IMR-90 (cell line): Measurements from ENCODE around the gene ZNF467. TPM values are rescaled to one million over a fixed set of nuclear protein-coding genes. Genes with fewer than 3 reads are reported as not detected.

Experiments
- ATAC-seq: fragments of 200-7000 bp; cut with Tn5 transposase; 2 replicates; pipeline ENCODE4 v1.9.1; 2020; ENCODE audit warnings: low read depth, mild to moderate bottlenecking, moderate library complexity
- BruUV-seq: library from RNA; stranded (reverse); fragments of 400-500 nt; replicated peaks from 2 replicates; lab custom pipeline; 2021; lab: Mats Ljungman, UMichigan
- CTCF ChIA-PET: fragments of 300-600 bp; formaldehyde crosslinking; extraction: SDS; loops from one replicate; lab custom pipeline; 2021; ENCODE audit warnings: antibody characterized with exemption; lab: Yijun Ruan, JAX
- POLR2A ChIA-PET: fragments of 300-600 bp; sonication (Branson Sonifier 250); formaldehyde crosslinking; loops from one replicate; lab custom pipeline; 2022; ENCODE audit warnings: antibody characterized with exemption; ENCODE audit not compliant: unreplicated experiment; lab: Charles Lee
- DNase-seq: peaks from one replicate; pipeline ENCODE4 v3.0.0; 2013
- H2AFZ ChIP-seq: replicated peaks from 2 replicates; pipeline ENCODE3; 2013; ENCODE audit warnings: low read length, mild to moderate bottlenecking; ENCODE audit not compliant: poor library complexity
- H2AK5ac ChIP-seq: 2 replicates; pipeline ENCODE4 v1.6.1; 2013; ENCODE audit warnings: low read depth, low read length, inconsistent platforms
- H2AK9ac ChIP-seq: replicated peaks from 2 replicates; pipeline ENCODE3; 2013; ENCODE audit warnings: mild to moderate bottlenecking, low read depth, low read length, moderate library complexity; ENCODE audit not compliant: poor library complexity
- H2BK120ac ChIP-seq: 2 replicates; pipeline ENCODE4 v1.6.1; 2013; ENCODE audit warnings: low read depth, low read length, inconsistent platforms
- H2BK15ac ChIP-seq: 3 replicates; pipeline ENCODE4 v1.6.1; 2013; ENCODE audit warnings: low read depth, low read length, inconsistent platforms
- H2BK20ac ChIP-seq: 2 replicates; pipeline ENCODE4 v1.6.1; 2013; ENCODE audit warnings: low read depth, mild to moderate bottlenecking, inconsistent platforms, low read length, moderate library complexity
- H2BK5ac ChIP-seq: 2 replicates; pipeline ENCODE4 v1.6.1; 2013; ENCODE audit warnings: mild to moderate bottlenecking, low read depth, low read length, inconsistent platforms; ENCODE audit not compliant: poor library complexity, severe bottlenecking
- H3K14ac ChIP-seq: replicated peaks from 2 replicates; pipeline ENCODE4 v1.6.1; 2013; ENCODE audit warnings: low read depth, low read length, inconsistent platforms
- H3K18ac ChIP-seq: 2 replicates; pipeline ENCODE4 v1.6.1; 2013; ENCODE audit warnings: low read depth, low read length, control low read depth
- H3K23ac ChIP-seq: 2 replicates; pipeline ENCODE4 v1.6.1; 2013; ENCODE audit warnings: low read depth, low read length, inconsistent platforms
- H3K27ac ChIP-seq: 2 replicates; pipeline ENCODE4 v1.5.1; 2013; ENCODE audit warnings: mild to moderate bottlenecking, control low read depth, low read length; ENCODE audit not compliant: insufficient read depth
- H3K27me3 ChIP-seq: 2 replicates; pipeline ENCODE4 v1.6.1; 2013; ENCODE audit warnings: low read length; ENCODE audit not compliant: control insufficient read depth, insufficient read depth
- H3K36me3 ChIP-seq: 2 replicates; pipeline ENCODE4 v1.6.1; 2013; ENCODE audit warnings: low read length, mixed read lengths; ENCODE audit not compliant: control insufficient read depth, insufficient read depth
- H3K4ac ChIP-seq: 2 replicates; pipeline ENCODE4 v1.6.1; 2013; ENCODE audit warnings: low read depth, low read length, inconsistent platforms
- H3K4me1 ChIP-seq: 2 replicates; pipeline ENCODE4 v1.6.1; 2013; ENCODE audit warnings: low read length, mixed read lengths; ENCODE audit not compliant: control insufficient read depth, insufficient read depth
- H3K4me2 ChIP-seq: 2 replicates; pipeline ENCODE4 v1.6.1; 2013; ENCODE audit warnings: low read depth, mild to moderate bottlenecking, control low read depth, low read length, moderate library complexity
- H3K4me3 ChIP-seq: 2 replicates; pipeline ENCODE4 v1.5.1; 2013; ENCODE audit warnings: low read depth, mild to moderate bottlenecking, control low read depth, low read length, moderate library complexity; ENCODE audit not compliant: insufficient read depth
- H3K56ac ChIP-seq: 2 replicates; pipeline ENCODE4 v1.6.1; 2013; ENCODE audit warnings: low read length, inconsistent platforms; ENCODE audit not compliant: insufficient read depth; ENCODE audit errors: extremely low read depth
- H3K79me1 ChIP-seq, 2 experiments: 2 replicates each; pipeline ENCODE4 v1.6.1; 2013; ENCODE audit warnings: low read length in 2 of 2, inconsistent platforms in 1 of 2, low read depth in 1 of 2
- H3K9ac ChIP-seq: 2 replicates; pipeline ENCODE4 v1.6.1; 2013; ENCODE audit warnings: low read depth, low read length, control low read depth
- H3K9me1 ChIP-seq: 2 replicates; pipeline ENCODE4 v1.6.1; 2013; ENCODE audit warnings: low read length, inconsistent platforms; ENCODE audit not compliant: insufficient read depth
- H3K9me3 ChIP-seq: 2 replicates; pipeline ENCODE4 v1.6.1; 2013; ENCODE audit warnings: low read length; ENCODE audit not compliant: control insufficient read depth, insufficient read depth
- H4K20me1 ChIP-seq: 2 replicates; pipeline ENCODE4 v1.6.1; 2013; ENCODE audit warnings: low read length, inconsistent platforms; ENCODE audit not compliant: insufficient read depth
- H4K5ac ChIP-seq: 2 replicates; pipeline ENCODE4 v1.6.1; 2013; ENCODE audit warnings: mild to moderate bottlenecking, low read depth, low read length, control low read depth
- H4K8ac ChIP-seq, 2 experiments: 2 replicates each; pipeline ENCODE4 v1.6.1; 2013; ENCODE audit warnings: low read depth in 2 of 2, low read length in 2 of 2, control low read depth in 1 of 2, inconsistent platforms in 1 of 2
- H4K91ac ChIP-seq: 2 replicates; pipeline ENCODE4 v1.6.1; 2013; ENCODE audit warnings: low read depth, low read length, inconsistent platforms; ENCODE audit not compliant: insufficient read depth
- BHLHE40 ChIP-seq: fragments of 150-350 bp; IDR thresholded peaks from 2 replicates; pipeline ENCODE4 v1.6.1; 2016; ENCODE audit warnings: mild to moderate bottlenecking, low read depth, low read length
- CEBPB ChIP-seq: IDR thresholded peaks from 2 replicates; pipeline ENCODE4 v1.6.1; 2012; ENCODE audit warnings: low read depth, low read length, improper control_type of control experiment
- FOS ChIP-seq: fragments of 150-350 bp; IDR thresholded peaks from 2 replicates; pipeline ENCODE4 v1.6.1; 2016; ENCODE audit warnings: low read depth, low read length
- MAZ ChIP-seq: IDR thresholded peaks from 2 replicates; pipeline ENCODE4 v1.6.1; 2012; ENCODE audit warnings: low read depth, mild to moderate bottlenecking, low read length, improper control_type of control experiment, moderate library complexity, borderline replicate concordance
- MXI1 ChIP-seq: IDR thresholded peaks from 2 replicates; pipeline ENCODE4 v1.6.1; 2012; ENCODE audit warnings: low read depth, mild to moderate bottlenecking, low read length, moderate library complexity, borderline replicate concordance
- NFE2L2 ChIP-seq: fragments of 150-350 bp; IDR thresholded peaks from 2 replicates; pipeline ENCODE4 v1.6.1; 2016; ENCODE audit warnings: low read depth, mild to moderate bottlenecking, low read length
- RAD21 ChIP-seq: IDR thresholded peaks from 2 replicates; pipeline ENCODE4 v1.6.1; 2012; ENCODE audit warnings: low read length, improper control_type of control experiment
- RCOR1 ChIP-seq: IDR thresholded peaks from 2 replicates; pipeline ENCODE4 v1.6.1; 2012; ENCODE audit warnings: mild to moderate bottlenecking, low read length, improper control_type of control experiment; ENCODE audit not compliant: insufficient replicate concordance
- RFX5 ChIP-seq: IDR thresholded peaks from 2 replicates; pipeline ENCODE4 v1.8.0; 2012; ENCODE audit warnings: low read depth, mild to moderate bottlenecking, low read length, moderate library complexity
- USF2 ChIP-seq: fragments of 150-350 bp; IDR thresholded peaks from 2 replicates; pipeline ENCODE4 v1.6.1; 2017; ENCODE audit warnings: mild to moderate bottlenecking, antibody characterized with exemption, low read length, low read depth
- WGBS, 2 experiments: methylation state at CpG; one replicate each; pipeline versions ENCODE4 v1.1.5 to v1.1.7; 2013; ENCODE audit warnings: missing lambda C conversion rate in 2 of 2; ENCODE audit not compliant: insufficient read length in 1 of 2; ENCODE audit errors: extremely low coverage in 2 of 2; 5-methylcytosine and 5-hydroxymethylcytosine counted together
- dilution Hi-C: fragments of 300-500 bp; cut with HindIII; formaldehyde crosslinking; loops from one replicate; pipeline ENCODE4 v1.14.3; 2018; ENCODE audit warnings: low sequenced_read_pairs; ENCODE audit not compliant: unreplicated experiment
- in situ Hi-C: fragments of 300-500 bp; cut with MboI; formaldehyde crosslinking; loops from 3 replicates; pipeline ENCODE4 v1.14.3; 2019; ENCODE audit warnings: low sequenced_read_pairs, inconsistent platforms, mixed read lengths
- intact Hi-C: fragments of 100-400 bp; cut with micrococcal nuclease; formaldehyde crosslinking; loops from 2 replicates; pipeline ENCODE4 v1.10.0; 2022
- polyA plus RNA-seq, 3 experiments: library from polyadenylated mRNA; depleted of rRNA; stranded (reverse); fragments of >200 nt; gene quantifications; 2 replicates each; pipeline ENCODE4 v1.2.3, GENCODE V29; 2012; ENCODE audit warnings: low replicate concordance in 1 of 3
- total RNA-seq: library from RNA; depleted of rRNA; stranded (reverse); fragments of >200 nt; gene quantifications from 2 replicates; pipeline ENCODE4 v1.2.3, GENCODE V29; 2012
- TF ChIP-seq, protein P1 (sequence below): fragments of 150-350 bp; IDR thresholded peaks from 2 replicates; pipeline ENCODE4 v1.6.1; 2016; ENCODE audit warnings: low read depth, mild to moderate bottlenecking, low read length, moderate library complexity, borderline replicate concordance

Gene ZNF467
- total and polyA plus RNA-seq, 2 of the 4 experiments (the other 2 are of a cell fraction): 0.67 TPM; not detected in 1

DNA sequence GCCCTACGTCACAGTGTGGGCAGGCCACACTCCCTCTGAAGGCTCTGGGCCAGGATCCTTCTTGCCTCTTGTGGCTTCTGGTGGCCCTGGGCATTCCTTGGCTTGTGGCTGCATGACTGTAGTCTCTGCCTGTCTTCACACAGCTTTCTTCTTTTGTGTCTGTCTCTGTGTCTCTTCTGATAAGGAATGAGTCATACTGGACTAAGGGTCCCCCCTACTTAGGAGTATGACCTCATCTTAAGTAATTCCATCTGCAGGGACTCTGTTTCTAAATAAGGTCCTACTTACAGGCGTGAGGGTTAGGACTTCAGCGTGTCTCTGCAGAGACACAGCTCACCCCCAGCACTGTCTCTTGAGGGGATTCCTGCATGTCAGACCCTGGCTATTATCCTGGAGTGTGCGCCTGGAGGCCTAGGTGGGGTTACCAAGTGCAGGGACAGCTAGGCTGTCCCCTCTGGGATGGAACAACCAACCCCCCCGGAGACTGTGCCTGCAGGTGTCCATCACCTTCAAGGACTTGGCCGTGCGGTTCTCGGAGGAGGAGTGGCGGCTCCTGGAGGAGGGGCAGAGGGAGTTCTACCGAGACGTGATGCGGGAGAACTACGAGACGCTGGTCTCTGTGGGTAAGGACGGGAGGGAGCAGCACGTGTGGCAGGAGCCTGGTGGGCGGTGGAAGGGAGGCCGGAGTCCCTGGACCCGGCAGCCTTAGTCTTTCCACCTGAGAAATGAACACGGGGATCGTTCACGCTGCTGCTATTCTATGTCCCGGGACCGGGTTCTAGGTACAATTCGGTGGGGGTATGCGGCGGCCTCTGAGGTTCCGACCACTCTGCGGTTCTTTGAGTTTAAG lies 54.1 kb downstream of the ZNF467 start:
- H3K4me1 ChIP-seq: peaks cover 10% of the 10 kb centered on the region
- no peak overlapping the region for H2BK20ac ChIP-seq
- ATAC-seq (no peak), DNase-seq (peak; percentile 76)
- no peak overlapping the region for H3K4me3 ChIP-seq
- no peak overlapping the region for H3K56ac ChIP-seq
- no peak overlapping the region for H2BK15ac ChIP-seq
- peaks cover 34% of the 10 kb centered on the region for H3K36me3 ChIP-seq
- H3K9me1 ChIP-seq: peaks cover 9% of the 10 kb centered on the region; the same call in 1 of the 2 replicates
- no TSS peak for BruUV-seq
- no peaks in the 10 kb centered on the region; the same call in 1 of the 2 replicates for H4K20me1 ChIP-seq
- H3K14ac ChIP-seq: no peak overlapping the region
- H2BK5ac ChIP-seq: no peak overlapping the region
- POLR2A ChIA-PET: no interaction called here
- H2AK9ac ChIP-seq: no peak overlapping the region
- no peaks in the 10 kb centered on the region for H3K27me3 ChIP-seq
- H3K18ac ChIP-seq: no peak overlapping the region
- no peak overlapping the region for H3K4me2 ChIP-seq
- no peak overlapping the region for H3K4ac ChIP-seq
- CTCF ChIA-PET: no interaction called here
- H4K5ac ChIP-seq: no peak overlapping the region
- no peak overlapping the region for H3K9ac ChIP-seq
- in situ Hi-C loops: no loop called here
- H4K8ac ChIP-seq: no peak overlapping the region
- H3K23ac ChIP-seq: no peak overlapping the region
- H4K91ac ChIP-seq: no peak overlapping the region; the same call in 1 of the 2 replicates
- dilution Hi-C loops: no loop called here
- intact Hi-C loops: loop anchor here (5.0 to 10.0 kb wide), 2 partner anchors 53 to 94 kb away; partner anchors contain the start of gene ZNF467
- peaks cover 12 to 36% of the 10 kb centered on the region in 2 experiments; a peak in 3 of 4 replicates for H3K79me1 ChIP-seq
- H2AK5ac ChIP-seq: no peak overlapping the region; the same call in 1 of the 2 replicates
- no peak overlapping the region for H2BK120ac ChIP-seq
- peaks cover 3% of the 10 kb centered on the region; the same call in 1 of the 2 replicates for H3K9me3 ChIP-seq
- WGBS, 2 experiments: 93% methylated on average over 20 of the region's 29 CpGs; no CpG with 5 or more reads in 1 of the 2 experiments
- no peak overlapping the region for H2AFZ ChIP-seq
- H3K27ac ChIP-seq: 0 out of 2 replicates have a peak overlapping the region, but pooled peaks have one; percentile 6
- TF ChIP-seq RAD21 (no peak), USF2 (no peak), MAZ (no peak), RFX5 (no peak), FOS (peak; percentile 70; the same call in 1 of the 2 replicates), MXI1 (no peak), BHLHE40 (peak; percentile 23; the same call in 1 of the 2 replicates), RCOR1 (no peak), CEBPB (no peak), NFE2L2 (no peak)
- TF ChIP-seq, protein P1, sequence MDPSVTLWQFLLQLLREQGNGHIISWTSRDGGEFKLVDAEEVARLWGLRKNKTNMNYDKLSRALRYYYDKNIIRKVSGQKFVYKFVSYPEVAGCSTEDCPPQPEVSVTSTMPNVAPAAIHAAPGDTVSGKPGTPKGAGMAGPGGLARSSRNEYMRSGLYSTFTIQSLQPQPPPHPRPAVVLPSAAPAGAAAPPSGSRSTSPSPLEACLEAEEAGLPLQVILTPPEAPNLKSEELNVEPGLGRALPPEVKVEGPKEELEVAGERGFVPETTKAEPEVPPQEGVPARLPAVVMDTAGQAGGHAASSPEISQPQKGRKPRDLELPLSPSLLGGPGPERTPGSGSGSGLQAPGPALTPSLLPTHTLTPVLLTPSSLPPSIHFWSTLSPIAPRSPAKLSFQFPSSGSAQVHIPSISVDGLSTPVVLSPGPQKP: no peak
